Limb (tissue), 2 donors: Measurements from ENCODE around the gene DDX28.
"Not testable (repeated sequence)": the region's sequence is repeated elsewhere in the genome, so short reads cannot be mapped to it uniquely, and the experiment has no call there.

ENCODE experiments used
- DNase-seq, 2 donors: peaks; one replicate each; pipeline ENCODE4 v3.0.0-alpha.2; 2016; ENCODE audit errors: extremely low spot score in 2 of 2

The DDX28 gene

DNA sequence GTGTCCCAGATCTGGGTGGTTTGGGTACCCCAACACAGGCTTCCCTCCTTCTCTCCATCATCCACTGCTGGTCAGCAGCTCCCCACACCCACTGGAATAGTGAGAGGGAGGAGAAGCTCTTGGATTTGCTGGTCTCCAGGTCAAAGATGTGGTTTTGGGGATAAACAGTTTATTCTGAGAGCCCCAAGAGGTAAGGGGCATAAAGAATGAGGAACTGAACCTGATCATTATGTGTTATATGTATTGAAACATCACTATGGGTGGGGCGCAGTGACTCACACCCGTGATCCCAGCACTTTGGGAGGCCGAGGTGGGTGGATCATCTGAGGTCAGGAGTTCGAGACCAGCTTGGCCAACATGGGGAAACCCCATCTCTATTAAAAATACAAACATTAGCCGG is 27.6 kb downstream of the DDX28 start:
- no peak for DNase-seq

DNA sequence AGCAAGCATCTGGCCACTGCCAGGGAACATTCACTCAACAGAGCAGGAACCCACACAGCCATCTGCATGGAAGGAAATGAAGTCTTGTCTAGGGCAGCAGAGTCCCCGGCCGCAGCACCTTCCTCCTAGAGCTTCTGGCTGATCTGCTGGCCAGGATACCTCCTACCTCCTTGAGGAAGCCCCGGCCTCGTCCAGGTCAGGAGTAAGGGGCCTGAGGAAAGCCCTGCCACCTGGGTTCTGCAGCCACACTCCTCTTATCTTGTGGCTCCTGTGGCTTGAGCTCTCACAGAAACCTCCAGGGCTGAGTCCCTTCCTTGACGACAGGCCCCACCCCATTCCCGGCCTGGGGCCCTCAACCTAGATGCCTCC is 29.0 kb downstream of the DDX28 start:
- not testable (repeated sequence) for DNase-seq

DNA sequence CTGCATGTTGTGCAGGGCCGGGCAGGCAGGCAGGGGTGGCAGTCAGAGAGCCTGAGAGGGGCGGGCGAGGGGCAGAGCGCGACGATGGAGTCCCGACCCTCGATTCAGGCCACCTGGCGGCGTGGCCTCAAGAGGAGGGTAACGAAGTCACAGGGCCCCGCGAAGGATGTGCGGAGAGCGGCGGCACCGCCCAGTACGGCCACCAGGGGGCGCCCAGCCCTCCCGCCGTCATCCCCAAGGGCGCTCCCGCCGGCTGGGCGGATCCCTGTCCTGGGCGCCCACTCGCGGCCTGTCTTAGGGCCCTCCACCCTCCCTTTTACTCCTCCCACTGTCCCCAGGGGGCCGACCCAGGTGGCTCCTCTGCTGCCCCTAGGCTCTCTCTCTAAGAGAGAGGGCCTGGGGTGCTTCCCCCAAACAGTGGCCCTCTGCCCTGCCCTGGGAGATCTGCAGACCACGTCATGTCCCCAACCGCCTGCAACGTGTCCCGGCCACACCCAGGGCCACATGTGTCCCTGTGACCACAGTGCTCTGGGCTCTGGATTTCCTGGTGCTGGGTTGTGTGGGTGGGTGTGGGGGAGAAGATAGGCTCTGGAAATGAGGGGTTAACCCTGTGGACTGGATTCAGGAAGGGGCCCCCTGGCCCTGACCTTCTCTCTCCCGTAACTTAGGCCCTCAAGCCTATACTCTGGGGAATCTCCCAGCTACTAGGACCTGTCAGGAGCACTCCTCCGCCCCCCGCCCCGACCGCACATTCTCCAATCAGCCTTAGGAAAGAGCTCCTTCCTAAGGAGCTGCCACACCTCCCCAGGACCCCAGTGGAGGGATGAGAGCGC is 29.6 kb downstream of the DDX28 start:
- peak; percentile 68 to 82 for DNase-seq

DNA sequence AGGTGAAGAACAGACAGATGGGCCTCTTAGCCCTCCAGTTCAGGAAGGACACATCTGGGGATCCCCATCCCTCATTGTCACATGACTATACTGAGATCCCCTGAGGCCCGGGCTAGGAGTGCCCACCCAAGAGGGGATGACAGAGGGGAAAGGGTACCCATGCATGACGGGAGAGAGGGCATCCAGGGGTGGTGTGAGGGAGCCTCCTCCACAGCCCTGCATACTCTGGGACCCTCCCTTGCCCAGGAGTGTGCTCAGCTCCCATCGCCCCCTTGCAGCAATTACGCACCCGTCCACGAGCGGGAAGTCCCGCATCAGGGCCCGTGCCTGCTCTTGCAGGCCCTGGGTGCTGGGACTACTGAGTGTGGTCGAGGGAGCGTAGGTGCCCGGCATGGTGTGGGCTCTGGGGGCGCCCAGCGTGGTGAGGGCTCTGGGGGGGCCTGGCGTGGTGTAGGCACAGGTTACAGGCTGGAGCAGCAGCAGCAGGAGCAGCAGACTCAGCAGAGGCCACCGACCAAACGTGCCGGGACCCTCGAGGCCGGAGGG is 30.3 kb downstream of the DDX28 start:
- no peak for DNase-seq

DNA sequence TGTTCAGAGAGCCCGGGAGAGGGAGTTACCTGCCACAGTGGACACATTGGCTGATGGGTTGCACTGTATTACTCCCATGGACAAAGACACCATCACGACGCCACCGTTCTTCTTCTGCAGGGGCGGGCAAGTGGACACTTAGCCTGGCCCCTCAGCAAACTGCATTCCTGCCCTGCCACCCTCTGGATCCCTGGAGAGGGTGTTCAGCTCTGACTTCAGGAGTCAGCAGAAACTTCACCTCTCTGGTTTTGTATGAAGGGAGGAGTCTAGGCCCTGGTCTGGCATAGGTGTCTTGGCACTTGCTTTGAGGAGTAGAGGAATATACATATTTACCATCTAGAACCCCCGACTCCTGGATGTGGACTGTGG is 33.0 kb downstream of the DDX28 start:
- DNase-seq, result no peak

DNA sequence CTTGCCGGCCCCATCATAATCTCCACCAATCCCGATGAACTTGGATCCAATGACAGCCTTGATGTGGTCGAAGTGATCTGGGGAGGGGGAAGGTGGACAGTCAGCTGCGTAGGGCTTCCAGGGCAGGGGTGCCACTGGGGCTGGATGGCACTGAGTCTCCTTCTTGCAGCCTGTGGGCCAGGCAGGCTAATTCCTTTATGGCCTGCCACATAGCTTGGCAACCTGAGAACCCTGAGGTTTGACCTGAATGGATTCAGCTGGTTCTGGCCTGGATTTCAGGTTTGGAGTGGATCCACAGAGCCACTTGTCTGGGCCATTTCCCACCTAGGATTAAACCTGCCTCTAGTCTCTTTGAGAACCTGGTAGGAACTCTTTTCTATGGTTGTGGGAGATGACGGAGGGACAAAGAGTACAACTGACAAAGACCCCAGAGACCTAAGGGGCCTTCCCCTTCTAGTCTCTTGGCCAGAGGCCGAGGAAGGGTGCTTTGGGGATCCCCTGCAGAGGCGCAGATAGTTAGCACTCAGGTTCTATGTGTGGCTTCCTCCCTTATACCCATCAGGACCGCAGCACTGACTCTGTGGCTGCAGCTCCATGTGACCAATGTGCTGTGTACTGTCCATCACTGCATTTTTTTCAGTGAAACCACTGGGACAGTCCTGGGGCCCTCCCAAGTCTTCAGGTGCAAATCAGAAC is 33.6 kb downstream of the DDX28 start:
- DNase-seq, result no peak

DNA sequence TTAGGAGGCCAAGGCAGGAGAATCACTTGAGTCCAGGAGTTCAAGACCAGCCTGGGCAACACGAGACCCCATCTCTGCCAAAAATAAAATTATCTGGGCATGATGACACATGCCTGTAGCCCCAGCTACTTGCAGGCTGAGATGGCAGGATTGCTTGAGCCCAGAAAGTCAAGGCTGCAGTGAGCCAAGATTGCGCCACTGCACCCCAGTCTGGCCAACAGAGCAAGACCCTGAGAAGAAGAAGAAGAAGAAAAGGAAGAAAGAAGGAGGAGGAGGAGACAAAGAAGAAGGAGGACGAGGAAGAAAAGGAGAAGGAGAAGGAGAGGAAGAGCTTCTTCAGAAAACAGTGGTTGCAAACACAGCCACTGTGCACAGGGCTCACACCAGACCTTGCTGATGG is 34.4 kb downstream of the DDX28 start:
- no peak for DNase-seq

DNA sequence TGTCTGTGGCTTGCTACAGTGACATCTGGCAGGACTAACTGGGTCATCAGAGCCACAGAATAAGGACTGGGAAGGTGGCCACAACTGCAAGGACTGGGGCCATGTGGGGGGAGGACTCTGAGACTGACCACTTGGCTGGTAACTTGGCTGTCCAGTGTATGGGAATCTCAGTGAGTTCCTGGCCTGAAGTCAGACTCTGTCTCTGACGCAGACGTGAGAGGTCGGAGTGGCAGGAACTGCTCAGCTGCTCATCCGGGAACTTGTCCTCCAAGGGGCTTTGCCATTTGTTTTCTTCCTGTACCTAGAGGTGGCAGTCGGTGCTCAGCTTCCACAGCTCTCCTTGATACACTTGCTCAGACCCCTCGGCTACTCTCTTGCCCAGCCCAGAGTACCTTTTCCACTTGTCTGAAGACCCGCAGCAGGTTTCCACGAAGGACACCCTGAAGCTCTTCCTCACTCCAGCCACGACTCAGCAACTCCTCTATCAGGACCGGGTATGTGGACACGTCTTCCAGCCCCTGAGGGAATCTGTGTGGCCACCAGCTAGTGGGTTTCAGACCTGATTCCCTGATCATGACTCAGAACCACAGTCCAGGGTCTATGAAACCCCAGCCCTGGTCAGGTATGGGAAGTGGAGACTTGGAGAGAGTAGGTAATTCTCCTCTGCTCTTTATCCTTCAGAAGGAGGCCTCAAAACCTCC is 35.4 kb downstream of the DDX28 start:
- DNase-seq, result no peak

DNA sequence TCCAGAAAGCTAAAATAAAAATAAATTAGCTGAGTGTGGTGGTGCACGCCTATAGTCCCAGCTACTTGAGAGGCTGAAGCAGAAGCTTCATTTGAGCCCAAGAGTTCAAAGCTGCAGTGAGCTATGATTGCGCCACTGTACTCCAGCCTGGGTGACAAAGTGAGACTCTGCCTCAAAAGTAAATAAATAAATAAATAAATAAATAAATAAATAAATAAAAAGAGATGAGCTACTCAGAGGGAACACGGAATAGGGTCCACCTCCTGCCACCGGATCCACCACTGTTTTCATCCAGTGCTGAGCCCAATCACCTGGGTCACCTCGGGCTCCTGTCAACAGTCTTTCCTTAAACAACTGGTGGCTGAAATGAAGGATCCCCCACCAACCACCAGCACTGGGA is 36.1 kb downstream of the DDX28 start:
- DNase-seq, result no peak

DNA sequence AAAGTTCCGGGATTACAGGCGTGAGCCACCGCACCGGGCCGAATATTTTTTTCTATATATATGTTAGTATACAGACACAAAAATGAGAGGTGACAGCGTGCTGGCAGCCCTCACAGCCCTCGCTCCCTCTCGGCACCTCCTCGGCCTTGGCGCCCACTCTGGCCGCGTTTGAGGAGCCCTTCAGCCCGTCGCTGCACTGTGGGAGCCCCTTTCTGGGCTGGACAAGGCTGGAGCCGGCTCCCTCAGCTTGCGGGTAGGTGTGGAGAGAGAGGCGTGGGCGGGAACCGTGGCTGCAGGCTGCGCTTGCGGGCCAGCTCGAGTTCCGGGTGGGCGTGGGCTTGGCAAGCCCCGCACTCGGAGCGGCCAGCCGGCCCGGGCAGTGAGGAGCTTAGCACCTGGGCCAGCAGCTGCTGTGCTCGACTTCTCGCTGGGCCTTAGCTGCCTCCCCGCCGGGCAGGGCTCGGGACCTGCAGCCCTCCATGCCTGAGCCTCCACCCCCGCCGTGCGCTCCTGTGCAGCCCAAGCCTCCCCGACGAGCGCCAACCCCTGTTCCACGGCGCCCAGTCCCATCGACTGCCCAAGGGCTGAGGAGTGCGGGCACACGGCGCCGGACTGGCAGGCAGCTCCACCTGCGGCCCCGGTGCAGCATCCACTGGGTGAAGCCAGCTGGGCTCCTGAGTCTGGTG is 40.9 kb downstream of the DDX28 start:
- no peak for DNase-seq

DNA sequence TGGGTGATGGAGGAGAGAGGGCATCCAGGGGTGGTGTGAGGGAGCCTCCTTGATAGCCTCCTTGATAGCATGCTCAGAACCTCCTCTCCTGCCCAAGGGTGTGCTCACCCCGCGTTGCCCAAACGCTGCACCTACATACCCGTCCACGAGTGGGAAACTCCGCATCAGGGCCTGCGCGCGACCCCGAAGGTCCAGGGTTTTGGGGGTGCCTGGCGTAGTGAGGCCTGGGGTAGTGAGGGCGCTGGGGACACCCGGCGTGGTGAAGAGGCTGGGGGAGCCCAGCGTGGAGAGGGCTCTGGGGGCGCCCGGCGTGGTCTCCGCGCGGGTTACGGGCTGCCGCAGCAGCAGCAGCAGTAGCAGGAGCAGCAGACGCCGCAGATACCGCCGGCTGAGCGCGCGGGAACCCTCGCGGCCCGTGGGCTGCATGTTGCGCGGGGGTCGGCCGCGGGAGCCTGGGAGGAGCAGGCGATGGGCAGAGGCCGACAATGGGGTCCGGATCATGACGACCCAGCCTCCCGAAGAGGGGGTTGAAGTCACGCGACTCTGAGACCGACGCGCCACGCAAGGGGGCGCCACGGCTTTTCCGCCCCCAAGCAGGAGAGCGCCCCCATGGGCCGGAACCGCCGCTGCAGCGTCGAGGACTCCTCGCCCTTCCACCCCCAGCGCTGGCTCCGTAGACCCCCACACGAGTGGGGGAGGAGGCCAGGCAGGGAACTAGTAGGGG is 42.9 kb downstream of the DDX28 start, which contains the start of gene DPEP3:
TSS of gene DPEP3 (minus strand) at position 545 of the 724 bp plus-strand sequence. CDS start at position 426, 119 bp downstream.
- DNase-seq, result no peak

DNA sequence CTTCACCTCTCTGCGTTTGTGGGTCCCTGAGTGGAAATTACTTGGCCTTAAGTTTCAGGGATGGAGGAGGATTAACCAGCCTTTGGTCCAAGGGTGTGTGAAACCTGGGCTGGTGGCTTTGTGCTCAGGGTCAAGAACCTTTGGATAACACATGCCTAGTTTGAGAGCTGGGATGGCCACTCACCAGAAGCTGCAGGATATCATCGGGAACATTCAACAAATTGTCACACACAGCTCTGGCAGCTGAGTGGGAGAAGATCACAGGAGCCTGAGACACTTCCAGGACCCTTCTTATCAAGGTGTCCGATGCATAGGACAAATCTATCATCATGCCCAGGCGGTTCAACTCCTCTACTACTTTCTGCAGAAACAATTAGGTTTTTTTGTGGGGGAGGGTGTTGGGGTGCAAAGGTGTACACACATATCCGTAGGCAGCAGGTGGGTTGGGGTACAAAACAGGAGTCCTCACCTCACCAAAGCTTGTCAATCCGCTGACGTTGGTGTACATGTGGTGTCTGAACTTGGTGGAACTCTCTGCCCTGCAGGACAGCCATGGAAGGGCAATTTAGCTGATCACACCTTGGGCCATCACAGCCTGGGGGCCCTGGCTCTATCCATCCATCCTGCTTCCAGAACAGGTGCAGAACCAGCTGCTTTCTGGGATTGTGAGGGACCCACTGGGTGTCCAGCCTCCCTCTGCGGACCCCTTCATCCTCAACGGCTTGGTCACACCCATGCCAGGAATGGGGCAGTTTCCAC is 45.4 kb downstream of the DDX28 start:
- no peak for DNase-seq

DNA sequence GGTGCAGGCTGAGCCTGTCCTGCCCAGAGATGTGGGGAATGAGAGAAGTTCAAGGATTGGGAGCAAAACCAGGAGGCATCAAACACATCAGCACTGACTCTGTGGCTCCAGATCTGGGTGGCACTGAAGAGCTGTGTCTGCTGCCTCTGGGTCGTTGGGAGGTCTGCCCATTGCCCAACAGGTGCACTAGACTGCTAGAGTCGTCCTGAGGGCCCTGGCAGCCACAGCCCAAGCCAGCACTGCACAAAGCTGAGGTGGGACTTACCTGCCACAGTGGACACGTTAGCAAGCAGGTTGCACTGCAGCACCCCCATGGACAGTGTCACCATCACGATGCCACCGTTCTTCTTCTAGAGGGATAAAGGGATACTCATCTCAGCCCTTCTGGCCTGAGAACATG is 46.0 kb downstream of the DDX28 start:
- DNase-seq, result no peak

DNA sequence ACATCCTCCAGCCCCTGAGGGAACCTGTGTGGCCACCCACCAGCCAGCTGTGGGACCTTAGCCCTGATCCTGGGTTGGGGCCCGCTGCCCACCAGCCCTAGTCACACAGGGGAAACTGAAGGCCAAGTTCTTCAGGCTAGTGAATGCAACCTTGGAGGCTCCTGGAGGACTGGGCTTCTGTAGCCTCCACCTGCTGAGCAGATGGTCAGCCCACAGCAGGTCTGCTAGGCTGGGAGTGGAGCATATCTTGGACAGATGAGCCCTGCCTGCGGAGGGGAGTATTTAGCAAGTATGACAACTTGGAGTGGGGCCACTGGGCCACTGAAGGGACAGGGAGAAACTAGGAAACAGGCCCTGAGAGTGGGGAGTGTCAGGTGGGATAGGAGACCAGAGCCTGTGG is 46.8 kb downstream of the DDX28 start:
- no peak for DNase-seq

DNA sequence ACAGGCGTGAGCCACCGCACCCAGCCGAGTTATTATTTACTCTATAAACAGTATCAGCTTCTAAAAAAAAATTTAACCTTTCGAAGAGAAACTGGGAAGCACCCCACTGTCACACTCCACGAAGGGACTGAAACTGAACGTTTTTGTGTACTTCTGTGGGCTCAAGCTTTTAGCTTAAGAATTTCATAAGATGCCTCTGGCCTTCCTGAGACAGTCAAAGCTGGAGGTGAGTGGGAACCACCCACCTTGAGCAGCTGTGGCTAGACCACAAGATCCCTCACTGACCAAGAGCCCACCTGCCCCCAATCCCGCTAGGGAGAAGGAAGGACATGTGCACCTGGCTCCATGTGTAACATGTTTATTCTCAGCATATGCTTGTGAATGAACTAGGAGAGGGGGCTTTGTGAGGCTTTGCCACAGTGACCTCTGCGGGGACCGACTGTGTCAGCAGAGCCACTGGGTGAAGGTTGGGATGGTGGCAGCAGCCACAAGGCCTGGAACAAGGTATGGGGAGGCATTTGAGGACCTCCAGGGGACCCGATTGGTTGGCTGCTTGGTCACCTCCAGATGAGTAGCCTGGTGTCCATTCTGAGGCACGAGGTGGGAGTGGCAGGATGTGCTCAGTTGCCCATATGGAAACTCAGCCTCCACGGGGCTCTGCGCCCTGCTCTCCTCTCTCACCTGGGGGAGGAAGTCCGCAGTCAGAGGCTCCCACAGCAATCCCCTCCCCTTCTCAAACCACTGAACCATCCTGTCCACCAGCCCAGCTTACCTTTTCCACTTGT is 47.5 kb downstream of the DDX28 start:
- no peak for DNase-seq

DNA sequence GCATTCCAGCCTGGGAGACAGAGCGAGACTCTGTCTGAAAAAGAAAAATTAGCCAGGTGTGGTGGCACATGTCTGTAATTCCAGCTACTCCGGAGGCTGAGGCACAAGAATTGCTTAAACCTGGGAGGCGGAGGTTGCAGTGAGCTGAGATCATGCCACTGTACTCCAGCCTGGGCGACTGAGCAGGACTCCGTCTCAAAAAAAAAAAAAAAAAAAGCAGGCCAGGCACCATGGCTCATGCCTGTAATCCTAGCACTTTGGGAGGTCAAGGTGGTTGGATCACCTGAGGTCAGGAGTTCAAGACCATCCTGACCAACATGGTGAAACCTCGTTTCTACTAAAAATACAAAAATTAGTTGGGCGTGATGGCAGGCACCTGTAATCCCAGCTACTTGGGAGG is 50.7 kb downstream of the DDX28 start:
- not testable (repeated sequence) for DNase-seq

DNA sequence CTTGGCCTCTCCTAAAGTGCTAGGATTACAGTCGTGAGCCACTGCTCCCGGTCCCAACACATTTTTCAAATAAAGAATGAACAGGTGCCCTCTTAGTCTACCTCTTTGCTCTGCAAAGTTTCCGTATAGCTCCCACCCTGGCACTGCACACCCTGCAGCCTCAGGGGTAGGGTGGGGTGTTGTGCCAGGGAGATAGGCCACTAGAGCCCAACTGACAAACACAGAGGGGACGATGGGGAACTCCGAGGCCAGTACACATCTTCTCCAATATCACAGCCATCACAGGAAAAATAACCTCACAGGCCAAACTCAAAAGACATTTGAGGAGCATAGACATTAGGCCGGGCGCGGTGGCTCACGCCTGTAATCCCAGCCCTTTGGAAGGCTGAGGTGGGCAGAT is 51.9 kb downstream of the DDX28 start:
- no peak for DNase-seq
